Uterus (tissue), 4 donors: Measurements from ENCODE around the gene COX7B. TPM values are rescaled to one million over a fixed set of nuclear protein-coding genes. Genes with fewer than 3 reads are reported as not detected.

Source experiments
- DNase-seq, 2 donors: peaks; one replicate each; pipeline ENCODE4 v3.0.0-alpha.2; 2019 to 2020
- H3K27ac ChIP-seq, 2 donors: fragments of 200-600 bp; sonication (generic); 1 replicate in 1 of 2; 2 replicates in 1 of 2; pipeline ENCODE4 v1.5.1; 2016 to 2018
- H3K27me3 ChIP-seq, 2 donors: fragments of 200-600 bp; sonication (generic); one replicate each; pipeline ENCODE4 v1.5.1; 2018 to 2019; ENCODE audit warnings: control low read depth in 1 of 2
- H3K36me3 ChIP-seq, 2 donors: fragments of 200-600 bp; sonication (generic); one replicate each; pipeline ENCODE4 v1.5.1; 2019; ENCODE audit warnings: control low read depth in 1 of 2
- H3K4me1 ChIP-seq, 2 donors: fragments of 200-600 bp; sonication (generic); one replicate each; pipeline ENCODE4 v1.5.1; 2018 to 2019; ENCODE audit warnings: control low read depth in 1 of 2
- H3K4me3 ChIP-seq, 2 donors: fragments of 200-600 bp; sonication (generic); 1 replicate in 1 of 2; 2 replicates in 1 of 2; pipeline ENCODE4 v1.5.1; 2018 to 2019; ENCODE audit warnings: mild to moderate bottlenecking in 1 of 2
- H3K9me3 ChIP-seq, 2 donors: fragments of 200-600 bp; sonication (generic); one replicate each; pipeline ENCODE4 v1.5.1; 2019; ENCODE audit warnings: control low read depth in 1 of 2
- POLR2A ChIP-seq, 2 donors: fragments of 450-650 bp; IDR thresholded peaks; one replicate each; pipeline ENCODE4 v1.6.1; 2016; ENCODE audit warnings: antibody characterized with exemption in 2 of 2, mild to moderate bottlenecking in 1 of 2, moderate library complexity in 1 of 2
- intact Hi-C: fragments of 100-400 bp; cut with DNase I; formaldehyde crosslinking; loops from one replicate; pipeline ENCODE4 v1.15.1; 2023; ENCODE audit warnings: low total_unique reads
- total RNA-seq, 4 donors: library from RNA; depleted of rRNA in 3 of 4; stranded (reverse); fragments of >200 nt in 3 of 4; gene quantifications; one replicate each; pipeline versions ENCODE4 v1.1.0 to v1.2.4, GENCODE V29; 2014 to 2023
- TF ChIP-seq, protein P1 (sequence below), 4 experiments: fragments of 200-600 bp in 2 of 4; fragments of 450-650 bp in 2 of 4; sonication (generic) in 2 of 4; IDR thresholded peaks; one replicate each; pipeline ENCODE4 v1.5.1; 2016 to 2019; ENCODE audit warnings: antibody characterized with exemption in 4 of 4, mild to moderate bottlenecking in 2 of 4, moderate library complexity in 1 of 4
- donor health status: DM: yes; HTN: yes; CAD: no.

The COX7B gene
- total RNA-seq, 4 donors from 2014 or later = 182 to 801 (median 415) TPM

DNA sequence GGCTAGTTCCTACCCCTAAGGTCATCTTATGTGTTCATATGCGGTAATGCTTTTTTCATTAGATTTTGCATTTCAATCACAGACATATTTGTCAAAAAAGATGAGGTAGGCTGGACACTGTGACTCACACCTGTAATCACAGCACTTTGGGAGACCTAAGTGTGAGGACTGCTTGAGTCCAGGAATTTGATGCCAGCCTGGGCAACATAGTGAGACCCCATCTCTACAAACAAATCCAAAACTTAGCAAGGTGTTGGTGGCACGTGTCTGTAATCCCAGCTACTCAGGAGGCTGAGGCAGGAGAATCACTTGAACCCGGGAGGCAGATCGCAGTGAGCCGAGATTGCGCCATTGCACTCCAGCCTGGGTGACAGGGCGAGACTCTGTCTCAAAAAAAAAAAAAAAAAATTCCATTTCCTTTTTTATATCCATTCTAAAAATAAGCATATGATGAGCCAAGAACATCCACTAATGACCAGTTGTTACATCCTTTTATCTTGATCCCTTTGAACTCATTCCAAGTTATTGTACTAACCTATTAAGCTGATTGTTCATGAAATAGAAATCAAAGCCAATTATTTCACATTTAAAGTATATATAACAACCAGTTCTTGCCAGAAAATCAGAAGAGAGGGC, 46.8 kb downstream of the COX7B start:
- H3K9me3 ChIP-seq = no peaks in the 10 kb centered on the region
- no peak overlapping the region for H3K4me3 ChIP-seq
- no peaks in the 10 kb centered on the region for H3K4me1 ChIP-seq
- H3K27ac ChIP-seq = no peak overlapping the region
- TF ChIP-seq, protein P1, sequence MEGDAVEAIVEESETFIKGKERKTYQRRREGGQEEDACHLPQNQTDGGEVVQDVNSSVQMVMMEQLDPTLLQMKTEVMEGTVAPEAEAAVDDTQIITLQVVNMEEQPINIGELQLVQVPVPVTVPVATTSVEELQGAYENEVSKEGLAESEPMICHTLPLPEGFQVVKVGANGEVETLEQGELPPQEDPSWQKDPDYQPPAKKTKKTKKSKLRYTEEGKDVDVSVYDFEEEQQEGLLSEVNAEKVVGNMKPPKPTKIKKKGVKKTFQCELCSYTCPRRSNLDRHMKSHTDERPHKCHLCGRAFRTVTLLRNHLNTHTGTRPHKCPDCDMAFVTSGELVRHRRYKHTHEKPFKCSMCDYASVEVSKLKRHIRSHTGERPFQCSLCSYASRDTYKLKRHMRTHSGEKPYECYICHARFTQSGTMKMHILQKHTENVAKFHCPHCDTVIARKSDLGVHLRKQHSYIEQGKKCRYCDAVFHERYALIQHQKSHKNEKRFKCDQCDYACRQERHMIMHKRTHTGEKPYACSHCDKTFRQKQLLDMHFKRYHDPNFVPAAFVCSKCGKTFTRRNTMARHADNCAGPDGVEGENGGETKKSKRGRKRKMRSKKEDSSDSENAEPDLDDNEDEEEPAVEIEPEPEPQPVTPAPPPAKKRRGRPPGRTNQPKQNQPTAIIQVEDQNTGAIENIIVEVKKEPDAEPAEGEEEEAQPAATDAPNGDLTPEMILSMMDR (IDR thresholded peaks at IDR 0.05) = no peak
- no peak for DNase-seq
- no peaks in the 10 kb centered on the region for H3K27me3 ChIP-seq
- no peaks in the 10 kb centered on the region for H3K36me3 ChIP-seq
- intact Hi-C loops = no loop called here

DNA sequence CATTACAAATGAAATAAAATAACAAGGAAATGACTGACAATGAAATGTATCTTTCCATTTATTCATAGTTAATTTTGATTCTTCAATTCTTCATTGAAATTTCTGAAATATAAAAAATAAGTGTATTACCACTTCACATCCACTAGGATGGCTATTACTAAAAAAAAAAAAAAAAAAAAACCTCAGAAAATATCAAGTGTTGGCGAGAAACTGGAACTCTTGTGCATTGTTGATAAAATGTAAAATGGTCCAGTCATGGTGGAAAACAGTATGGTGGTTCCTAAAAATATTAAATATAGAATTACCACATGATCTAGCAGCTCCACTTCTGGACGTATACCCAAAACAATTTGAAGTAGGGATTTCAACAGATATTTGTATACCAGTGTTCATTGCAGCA, 47.3 kb downstream of the COX7B start:
- H3K4me3 ChIP-seq = no peak overlapping the region
- no peaks in the 10 kb centered on the region for H3K9me3 ChIP-seq
- no peaks in the 10 kb centered on the region for H3K36me3 ChIP-seq
- H3K27me3 ChIP-seq = no peaks in the 10 kb centered on the region
- TF ChIP-seq, protein P1 (IDR thresholded peaks at IDR 0.05) = no peak
- TF ChIP-seq POLR2A (IDR thresholded peaks at IDR 0.05) = no peak
- H3K27ac ChIP-seq = no peak overlapping the region
- no peaks in the 10 kb centered on the region for H3K4me1 ChIP-seq
- DNase-seq = no peak
- intact Hi-C loops = no loop called here

DNA sequence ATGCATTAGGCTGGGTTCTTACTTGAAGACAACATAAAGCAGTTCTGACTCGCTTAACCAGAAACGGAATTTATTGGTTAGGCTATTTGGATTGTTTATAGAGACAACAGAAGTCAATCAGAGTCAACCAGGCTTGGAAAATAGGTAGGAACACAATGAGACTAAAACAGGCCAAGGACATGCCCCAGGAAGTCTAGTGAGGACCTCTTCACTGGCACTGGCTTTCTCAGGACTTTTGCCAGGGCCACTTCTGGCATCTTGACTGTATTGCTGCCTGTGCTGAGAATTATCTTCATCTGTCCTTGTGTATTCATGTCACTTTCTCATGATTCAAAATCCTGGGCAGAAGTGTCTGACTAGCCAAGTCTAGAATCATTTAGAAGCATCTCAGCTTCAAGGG, 50.6 kb downstream of the COX7B start:
- Histone ChIP-seq H3K36me3 (no peaks in the 10 kb centered on the region), H3K27me3 (no peaks in the 10 kb centered on the region), H3K4me3 (no peak overlapping the region), H3K27ac (no peak overlapping the region), H3K4me1 (no peaks in the 10 kb centered on the region), H3K9me3 (no peaks in the 10 kb centered on the region)
- no peak for DNase-seq
- intact Hi-C loops = no loop called here
- TF ChIP-seq, protein P1 (IDR thresholded peaks at IDR 0.05) = no peak
- TF ChIP-seq POLR2A (IDR thresholded peaks at IDR 0.05) = no peak

DNA sequence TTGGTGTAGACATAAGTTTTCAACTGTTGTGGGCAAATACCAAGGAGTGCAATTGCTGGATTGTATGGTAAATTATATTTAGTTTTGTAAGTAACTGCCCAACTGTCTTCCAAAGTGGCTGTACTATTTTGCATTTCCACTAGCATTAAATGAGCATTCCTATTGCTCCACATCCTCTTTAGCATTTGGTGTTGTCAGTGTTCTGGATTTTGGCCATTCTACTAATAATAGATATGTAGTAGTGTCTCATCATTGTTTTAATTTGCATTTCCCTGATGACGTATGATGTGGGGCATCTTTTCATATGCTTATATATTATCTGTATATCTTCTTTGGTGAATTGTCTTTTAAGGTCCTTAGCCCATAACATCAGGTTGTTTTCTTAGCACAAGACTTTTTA, 52.9 kb downstream of the COX7B start:
- no peaks in the 10 kb centered on the region for H3K9me3 ChIP-seq
- no peak for TF ChIP-seq POLR2A (IDR thresholded peaks at IDR 0.05)
- TF ChIP-seq, protein P1 (IDR thresholded peaks at IDR 0.05) = no peak

DNA sequence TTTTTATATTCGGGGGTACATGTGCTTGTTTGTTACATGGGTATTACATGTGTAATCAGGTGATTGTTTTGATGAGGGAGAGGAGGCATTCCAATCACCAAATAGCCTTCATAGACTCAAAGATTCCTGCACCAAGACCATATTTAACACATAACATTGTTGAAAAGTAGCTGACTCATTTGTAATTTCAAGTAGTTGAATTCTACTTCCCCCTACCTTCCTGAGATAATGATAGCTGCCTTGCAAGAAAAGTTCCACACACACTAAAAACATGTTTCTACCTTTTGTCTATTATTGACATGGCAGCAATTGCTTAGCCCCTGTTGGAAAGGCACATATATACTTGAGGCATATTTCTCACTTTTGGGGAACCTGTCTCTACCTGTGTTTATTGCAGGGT, 54.0 kb downstream of the COX7B start:
- TF ChIP-seq, protein P1 (IDR thresholded peaks at IDR 0.05) = no peak
- TF ChIP-seq POLR2A (IDR thresholded peaks at IDR 0.05) = no peak

More for the DNA sequence above, 52.9 kb downstream of the COX7B start:
- Histone ChIP-seq H3K27ac (no peak overlapping the region), H3K27me3 (no peaks in the 10 kb centered on the region), H3K36me3 (no peaks in the 10 kb centered on the region), H3K4me3 (no peak overlapping the region), H3K4me1 (no peaks in the 10 kb centered on the region)
- intact Hi-C loops = no loop called here
- no peak for DNase-seq

More for the DNA sequence above, 54.0 kb downstream of the COX7B start:
- Histone ChIP-seq H3K4me3 (no peak overlapping the region), H3K27ac (no peak overlapping the region), H3K9me3 (no peaks in the 10 kb centered on the region), H3K4me1 (no peaks in the 10 kb centered on the region), H3K27me3 (no peaks in the 10 kb centered on the region), H3K36me3 (no peaks in the 10 kb centered on the region)
- intact Hi-C loops = no loop called here
- no peak for DNase-seq
